Sigmoid colon (tissue), 4 donors: ENCODE results near the gene PHAX.
"Not testable (repeated sequence)": the region's sequence is repeated elsewhere in the genome, so short reads cannot be mapped to it uniquely, and the experiment has no call there.

ENCODE experiments used
- EP300 ChIP-seq, 4 donors: sonication (generic); formaldehyde crosslinking; IDR thresholded peaks; one replicate each; pipeline ENCODE4 v1.6.1; 2017; ENCODE audit warnings: antibody characterized with exemption in 4 of 4
- TF ChIP-seq, protein P1 (sequence below), 4 experiments: fragments of 450-650 bp in 3 of 4; fragments of 200-600 bp in 1 of 4; IDR thresholded peaks; one replicate each; pipeline ENCODE4 v1.5.1; 2016 to 2019; ENCODE audit warnings: antibody characterized with exemption in 4 of 4, mild to moderate bottlenecking in 3 of 4, moderate library complexity in 2 of 4

DNA sequence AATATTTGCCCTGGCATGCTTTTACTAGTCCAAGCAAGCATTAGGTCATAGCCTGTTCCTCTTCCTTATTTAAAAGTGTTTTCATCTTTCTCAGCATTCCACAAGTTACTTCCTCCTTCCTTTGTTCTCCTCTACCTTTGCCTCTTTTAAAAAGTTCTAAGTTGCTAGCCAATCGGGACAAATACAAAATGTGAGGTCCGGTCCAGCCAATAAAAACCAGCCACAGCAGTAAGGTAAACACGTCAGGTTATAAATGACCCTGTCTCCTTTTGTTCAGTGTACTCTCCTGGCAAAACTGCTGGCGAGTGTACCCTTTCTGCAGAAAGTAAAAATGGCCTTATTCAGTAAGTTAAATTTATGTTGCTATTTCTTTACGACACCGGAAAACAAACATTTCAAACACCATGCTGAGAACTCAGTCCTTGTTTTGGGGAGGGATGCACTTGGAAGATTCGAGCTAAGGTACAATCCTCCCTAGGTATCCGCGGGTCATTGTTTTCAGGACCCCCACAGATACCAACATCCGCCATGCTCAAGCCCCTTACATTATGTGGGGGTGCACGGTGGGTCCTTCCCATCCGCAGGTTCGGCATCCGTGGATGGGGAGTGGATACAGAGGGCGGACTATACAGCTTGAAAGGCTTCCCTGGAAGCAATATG, 646 bp upstream of the PHAX start:
- TF ChIP-seq, protein P1, sequence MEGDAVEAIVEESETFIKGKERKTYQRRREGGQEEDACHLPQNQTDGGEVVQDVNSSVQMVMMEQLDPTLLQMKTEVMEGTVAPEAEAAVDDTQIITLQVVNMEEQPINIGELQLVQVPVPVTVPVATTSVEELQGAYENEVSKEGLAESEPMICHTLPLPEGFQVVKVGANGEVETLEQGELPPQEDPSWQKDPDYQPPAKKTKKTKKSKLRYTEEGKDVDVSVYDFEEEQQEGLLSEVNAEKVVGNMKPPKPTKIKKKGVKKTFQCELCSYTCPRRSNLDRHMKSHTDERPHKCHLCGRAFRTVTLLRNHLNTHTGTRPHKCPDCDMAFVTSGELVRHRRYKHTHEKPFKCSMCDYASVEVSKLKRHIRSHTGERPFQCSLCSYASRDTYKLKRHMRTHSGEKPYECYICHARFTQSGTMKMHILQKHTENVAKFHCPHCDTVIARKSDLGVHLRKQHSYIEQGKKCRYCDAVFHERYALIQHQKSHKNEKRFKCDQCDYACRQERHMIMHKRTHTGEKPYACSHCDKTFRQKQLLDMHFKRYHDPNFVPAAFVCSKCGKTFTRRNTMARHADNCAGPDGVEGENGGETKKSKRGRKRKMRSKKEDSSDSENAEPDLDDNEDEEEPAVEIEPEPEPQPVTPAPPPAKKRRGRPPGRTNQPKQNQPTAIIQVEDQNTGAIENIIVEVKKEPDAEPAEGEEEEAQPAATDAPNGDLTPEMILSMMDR (IDR thresholded peaks at IDR 0.05): not testable (repeated sequence)
- TF ChIP-seq EP300 (IDR thresholded peaks at IDR 0.05): not testable (repeated sequence)
